ENCODE data around the gene IRGQ.

Gene IRGQ

DNA sequence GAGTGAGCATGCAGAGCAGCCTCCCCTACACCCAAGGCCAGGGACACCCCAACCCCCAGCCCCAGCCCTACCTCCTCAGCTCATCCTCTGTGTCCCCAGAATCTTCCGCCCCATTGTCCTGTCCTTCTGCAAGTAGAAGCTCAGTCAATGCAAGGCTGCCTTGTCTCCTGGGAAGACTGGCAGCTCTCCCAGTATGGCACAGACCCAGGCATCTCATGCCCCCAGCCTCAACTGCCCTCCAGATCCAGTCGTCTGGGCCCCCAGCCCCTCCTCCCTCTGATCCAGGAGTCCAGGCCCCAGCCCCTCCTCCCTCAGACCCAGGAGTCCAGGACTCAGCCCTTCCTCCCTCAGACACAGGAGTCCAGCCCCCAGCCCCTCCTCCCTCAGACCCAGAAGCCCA is 50.0 kb downstream of the IRGQ start:
- TF ChIP-seq, protein P1, sequence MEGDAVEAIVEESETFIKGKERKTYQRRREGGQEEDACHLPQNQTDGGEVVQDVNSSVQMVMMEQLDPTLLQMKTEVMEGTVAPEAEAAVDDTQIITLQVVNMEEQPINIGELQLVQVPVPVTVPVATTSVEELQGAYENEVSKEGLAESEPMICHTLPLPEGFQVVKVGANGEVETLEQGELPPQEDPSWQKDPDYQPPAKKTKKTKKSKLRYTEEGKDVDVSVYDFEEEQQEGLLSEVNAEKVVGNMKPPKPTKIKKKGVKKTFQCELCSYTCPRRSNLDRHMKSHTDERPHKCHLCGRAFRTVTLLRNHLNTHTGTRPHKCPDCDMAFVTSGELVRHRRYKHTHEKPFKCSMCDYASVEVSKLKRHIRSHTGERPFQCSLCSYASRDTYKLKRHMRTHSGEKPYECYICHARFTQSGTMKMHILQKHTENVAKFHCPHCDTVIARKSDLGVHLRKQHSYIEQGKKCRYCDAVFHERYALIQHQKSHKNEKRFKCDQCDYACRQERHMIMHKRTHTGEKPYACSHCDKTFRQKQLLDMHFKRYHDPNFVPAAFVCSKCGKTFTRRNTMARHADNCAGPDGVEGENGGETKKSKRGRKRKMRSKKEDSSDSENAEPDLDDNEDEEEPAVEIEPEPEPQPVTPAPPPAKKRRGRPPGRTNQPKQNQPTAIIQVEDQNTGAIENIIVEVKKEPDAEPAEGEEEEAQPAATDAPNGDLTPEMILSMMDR (IDR thresholded peaks at IDR 0.05; ENCODE audit: low read depth, low read length), result no peak
- Histone ChIP-seq H3K36me3 (peaks cover 59% of the 10 kb centered on the region), H3K27ac (no peak overlapping the region; the same call in 1 of the 2 replicates), H3K27me3 (ENCODE audit: insufficient read depth, low read depth, severe bottlenecking) (no peaks in the 10 kb centered on the region), H3K4me3 (ENCODE audit: low read depth, low read length) (no peak overlapping the region), H3K9me3 (ENCODE audit: severe bottlenecking) (no peaks in the 10 kb centered on the region)
- DNase-seq, result no peak

DNA sequence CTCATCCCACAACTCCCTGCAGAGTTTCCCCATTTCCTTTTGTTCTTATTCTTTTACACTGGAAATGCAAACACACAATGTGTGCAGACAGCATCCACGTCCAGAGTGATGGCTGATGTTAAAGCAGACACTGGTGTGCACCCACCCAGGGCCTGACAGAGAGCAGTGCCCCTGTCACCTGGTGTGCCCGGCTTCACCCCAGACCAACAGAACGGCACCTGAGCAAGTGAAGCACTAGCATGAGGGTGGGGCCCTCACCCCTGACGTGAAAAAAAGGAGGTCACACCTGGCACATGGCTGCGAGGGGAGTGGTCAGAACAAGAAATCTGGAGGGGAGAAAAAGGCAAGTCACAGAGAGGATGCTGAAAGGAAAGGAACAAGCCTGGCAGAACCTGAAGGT is 50.7 kb downstream of the IRGQ start:
- H3K36me3 ChIP-seq, result peaks cover 61% of the 10 kb centered on the region
- no peaks in the 10 kb centered on the region for H3K9me3 ChIP-seq (ENCODE audit: severe bottlenecking)
- no peak overlapping the region for H3K4me3 ChIP-seq (ENCODE audit: low read depth, low read length)
- TF ChIP-seq, protein P1 (IDR thresholded peaks at IDR 0.05; ENCODE audit: low read depth, low read length), result no peak
- no peaks in the 10 kb centered on the region for H3K27me3 ChIP-seq (ENCODE audit: insufficient read depth, low read depth, severe bottlenecking)
- H3K27ac ChIP-seq, result no peak overlapping the region
- DNase-seq, result no peak

DNA sequence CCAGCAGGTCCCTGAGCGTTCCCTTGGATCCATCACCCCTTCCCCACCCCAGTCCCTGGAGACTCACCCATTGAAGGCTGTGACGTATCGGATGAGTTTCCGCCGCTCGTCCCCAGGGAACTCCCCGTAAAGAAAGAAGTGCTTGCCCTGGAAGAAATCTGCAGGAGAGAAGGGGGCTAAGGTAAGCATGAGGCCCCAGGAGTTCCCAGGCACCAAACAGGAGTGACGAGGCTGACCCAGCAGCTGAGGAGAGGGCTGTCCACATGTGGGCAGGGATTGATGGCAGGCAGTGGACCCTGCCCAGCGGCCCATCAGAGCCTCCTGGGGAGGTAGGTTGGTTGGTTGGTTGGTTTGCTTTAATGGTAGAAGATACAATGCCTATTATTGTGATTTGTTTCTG is 51.9 kb downstream of the IRGQ start:
- DNase-seq, result no peak
- Histone ChIP-seq H3K27me3 (ENCODE audit: insufficient read depth, low read depth, severe bottlenecking) (no peaks in the 10 kb centered on the region), H3K4me3 (ENCODE audit: low read depth, low read length) (no peak overlapping the region), H3K9me3 (ENCODE audit: severe bottlenecking) (peaks cover 5% of the 10 kb centered on the region), H3K36me3 (peaks cover 59% of the 10 kb centered on the region), H3K27ac (no peak overlapping the region)
- TF ChIP-seq, protein P1 (IDR thresholded peaks at IDR 0.05; ENCODE audit: low read depth, low read length), result no peak

DNA sequence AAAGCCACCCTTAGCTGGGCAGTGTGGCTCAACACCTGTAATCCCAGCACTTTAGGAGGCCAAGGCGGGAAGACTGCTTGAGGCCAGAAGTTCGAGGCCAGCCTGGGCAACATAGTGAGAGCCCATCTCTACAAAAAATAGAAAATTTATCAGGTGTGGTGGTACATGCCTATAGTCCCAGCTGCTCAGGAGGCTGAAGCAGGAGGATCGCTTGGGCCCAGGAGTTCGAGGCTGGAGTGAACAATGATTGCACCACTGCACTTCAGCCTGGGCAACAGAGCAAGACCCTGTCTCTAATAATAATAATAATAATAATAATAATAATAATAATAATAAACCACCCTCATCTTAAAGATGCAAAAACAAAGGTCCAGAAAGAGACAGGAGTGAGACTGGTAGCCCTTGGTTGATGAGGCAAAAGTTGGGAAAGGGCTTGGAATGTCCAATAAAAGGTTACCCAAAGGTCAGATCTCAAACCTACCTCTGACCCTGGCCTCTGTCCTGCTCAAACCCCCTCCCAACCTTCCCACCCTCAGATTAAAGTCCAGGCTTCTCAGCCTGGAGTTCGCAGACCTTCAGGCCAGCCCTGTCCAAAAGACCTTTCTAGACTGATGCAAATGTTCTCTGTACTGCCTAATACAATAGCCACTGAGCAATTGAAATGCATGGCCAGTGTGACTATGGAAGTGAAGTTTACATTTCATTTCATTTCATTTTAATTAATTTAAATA is 53.8 kb downstream of the IRGQ start:
- DNase-seq, result no peak
- Histone ChIP-seq H3K27ac (no peak overlapping the region), H3K36me3 (peaks cover 68% of the 10 kb centered on the region), H3K4me3 (ENCODE audit: low read depth, low read length) (no peak overlapping the region), H3K27me3 (ENCODE audit: insufficient read depth, low read depth, severe bottlenecking) (no peaks in the 10 kb centered on the region), H3K9me3 (ENCODE audit: severe bottlenecking) (peaks cover 8% of the 10 kb centered on the region)
- TF ChIP-seq, protein P1 (IDR thresholded peaks at IDR 0.05; ENCODE audit: low read depth, low read length), result no peak

DNA sequence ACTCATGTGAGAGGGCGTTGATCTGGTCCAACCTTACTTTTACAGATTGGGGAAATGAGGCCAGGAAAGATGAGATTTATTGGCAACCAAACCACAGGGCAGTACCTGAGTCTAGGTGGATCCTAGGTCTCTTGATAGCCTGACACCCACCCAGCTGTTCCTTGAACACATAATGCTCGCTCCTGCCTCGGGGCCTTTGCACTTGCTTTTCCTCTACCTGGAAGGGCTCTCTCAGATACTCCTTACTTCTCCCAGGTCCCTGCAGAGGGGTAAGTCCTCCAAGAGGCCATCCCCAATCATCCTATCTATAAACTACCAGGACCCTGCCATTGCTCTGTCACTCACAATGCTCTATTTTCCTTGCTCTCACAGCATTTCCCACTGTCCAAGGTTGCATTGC is 55.6 kb downstream of the IRGQ start:
- H3K27ac ChIP-seq, result no peak overlapping the region
- H3K9me3 ChIP-seq (ENCODE audit: severe bottlenecking), result peaks cover 8% of the 10 kb centered on the region
- no peak overlapping the region for H3K4me3 ChIP-seq (ENCODE audit: low read depth, low read length)
- H3K27me3 ChIP-seq (ENCODE audit: insufficient read depth, low read depth, severe bottlenecking), result no peaks in the 10 kb centered on the region
- peaks cover 68% of the 10 kb centered on the region for H3K36me3 ChIP-seq
- no peak for DNase-seq
- TF ChIP-seq, protein P1 (IDR thresholded peaks at IDR 0.05; ENCODE audit: low read depth, low read length), result no peak

DNA sequence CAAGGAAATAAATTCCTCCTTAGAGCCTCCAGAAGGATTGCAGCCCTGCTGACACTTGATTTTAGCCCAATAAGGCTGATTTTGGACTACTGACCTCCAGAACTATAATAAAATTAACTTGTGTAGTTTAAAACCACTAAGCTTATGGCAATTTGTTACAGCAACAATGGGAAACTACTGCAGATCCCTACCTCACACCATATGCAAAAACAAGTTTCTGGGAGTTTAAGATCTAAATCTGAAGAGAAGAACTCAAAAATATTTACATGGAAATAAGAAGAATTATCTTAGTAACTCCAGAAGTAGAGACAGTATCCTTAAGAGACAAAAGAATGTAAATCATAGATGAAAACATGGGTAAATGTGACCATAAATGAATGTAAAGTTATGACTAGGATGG is 57.0 kb downstream of the IRGQ start:
- Histone ChIP-seq H3K27ac (no peak overlapping the region), H3K27me3 (ENCODE audit: insufficient read depth, low read depth, severe bottlenecking) (no peaks in the 10 kb centered on the region), H3K36me3 (peaks cover 60% of the 10 kb centered on the region), H3K9me3 (ENCODE audit: severe bottlenecking) (peaks cover 8% of the 10 kb centered on the region), H3K4me3 (ENCODE audit: low read depth, low read length) (no peak overlapping the region)
- TF ChIP-seq, protein P1 (IDR thresholded peaks at IDR 0.05; ENCODE audit: low read depth, low read length), result no peak
- no peak for DNase-seq
